OCI-LY3 (cell line): ENCODE data around the gene RFX7.

Source experiments
- H2AFZ ChIP-seq: fragments of 200-600, 300-600 bp; shearing (Covaris generic); 2 replicates; pipeline ENCODE4 v1.6.0; 2014; ENCODE audit warnings: antibody characterized with exemption, low read depth, low read length
- H3K27ac ChIP-seq: fragments of 200-600, 300-600 bp; sonication (generic); 2 replicates; pipeline ENCODE4 v1.5.1; 2014; ENCODE audit warnings: mild to moderate bottlenecking, low read length, moderate library complexity, mixed read lengths
- H3K27me3 ChIP-seq: fragments of 200-600, 300-600 bp; sonication (generic); 2 replicates; pipeline ENCODE4 v1.6.1; 2014; ENCODE audit warnings: low read depth, low read length, mixed read lengths
- H3K36me3 ChIP-seq: fragments of 200-600, 300-600 bp; sonication (generic); replicated peaks from 2 replicates; pipeline ENCODE3; 2014; ENCODE audit warnings: low read depth, low read length, mixed read lengths
- H3K4me1 ChIP-seq: fragments of 300-600, 200-600 bp; sonication (generic); 2 replicates; pipeline ENCODE4 v1.6.1; 2014; ENCODE audit warnings: low read length, mixed read lengths
- H3K4me2 ChIP-seq: fragments of 200-600, 300-600 bp; sonication (generic); 2 replicates; pipeline ENCODE4 v1.6.1; 2014; ENCODE audit warnings: low read length, mixed read lengths
- H3K4me3 ChIP-seq: fragments of 300-600, 200-600 bp; sonication (generic); 2 replicates; pipeline ENCODE4 v1.5.1; 2014; ENCODE audit warnings: antibody characterized with exemption, mild to moderate bottlenecking, low read length, moderate library complexity
- H3K79me2 ChIP-seq: fragments of 300-600, 200-600 bp; shearing (Covaris generic); 2 replicates; pipeline ENCODE4 v1.6.1; 2014; ENCODE audit warnings: mild to moderate bottlenecking, low read length, mixed read lengths
- H3K9ac ChIP-seq: fragments of 300-600, 200-600 bp; shearing (Covaris generic); 2 replicates; pipeline ENCODE4 v1.6.0; 2014; ENCODE audit warnings: mild to moderate bottlenecking, low read length, moderate library complexity
- H3K9me3 ChIP-seq: fragments of 200-600, 300-600 bp; shearing (Covaris generic); 2 replicates; pipeline ENCODE4 v1.6.1; 2014; ENCODE audit warnings: low read length, mixed read lengths; ENCODE audit not compliant: insufficient read depth
- H4K20me1 ChIP-seq: fragments of 200-600, 300-600 bp; sonication (generic); 2 replicates; pipeline ENCODE4 v1.6.1; 2016; ENCODE audit warnings: low read length, mixed read lengths; ENCODE audit not compliant: insufficient read depth
- EZH2phosphoT487 ChIP-seq: fragments of 200-600 bp; shearing (Covaris generic); IDR thresholded peaks from 2 replicates; pipeline ENCODE4 v1.6.1; 2018; ENCODE audit warnings: antibody characterized with exemption, mixed run types, low read depth
- TF ChIP-seq, protein P1 (sequence below): fragments of 200-600, 300-600 bp; sonication (generic); IDR thresholded peaks from 2 replicates; pipeline ENCODE4 v1.5.1; 2014; ENCODE audit warnings: antibody characterized with exemption, low read length, low read depth

RFX7 gene

DNA sequence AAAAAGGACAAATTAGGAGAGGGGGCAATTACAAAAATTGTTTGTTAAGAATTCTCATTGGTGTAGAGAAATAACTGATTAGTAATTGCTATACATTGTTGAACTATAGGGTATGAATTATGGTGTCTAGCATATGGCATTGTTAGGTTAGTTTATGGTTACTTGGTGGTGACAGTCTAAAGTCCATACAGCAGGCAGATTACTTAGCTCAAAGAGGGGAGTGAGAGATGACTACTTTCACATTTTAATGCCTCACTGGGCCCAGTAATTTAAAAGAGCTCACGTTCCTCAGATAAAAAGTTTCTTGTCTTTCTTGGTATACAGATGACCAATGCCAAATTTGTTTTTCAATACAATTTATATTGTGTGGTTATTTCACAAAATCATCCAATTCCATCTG lies 137.8 kb downstream of the RFX7 start:
- H3K27me3 ChIP-seq, result no peaks in the 10 kb centered on the region
- H3K9ac ChIP-seq, result no peak overlapping the region

DNA sequence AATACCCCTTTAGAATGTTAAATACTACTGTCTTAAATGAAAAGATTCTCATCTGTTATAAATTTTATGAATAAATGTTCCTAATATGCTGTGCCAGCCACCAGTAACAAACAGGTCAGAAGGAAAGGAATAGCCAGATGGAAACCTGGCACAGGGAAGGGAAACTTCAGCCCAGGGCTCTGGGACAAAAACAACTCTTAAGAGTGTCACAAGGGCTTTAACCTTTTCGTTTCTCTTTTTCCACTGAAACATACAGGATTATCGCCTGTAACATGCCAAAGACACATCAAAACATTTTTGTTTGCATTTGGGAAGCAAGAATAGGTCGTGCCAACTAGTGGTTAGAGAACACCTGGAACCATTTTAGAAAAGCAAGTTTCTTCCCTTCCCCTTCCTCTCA lies 141.2 kb downstream of the RFX7 start:
- Histone ChIP-seq H3K4me1 (no peaks in the 10 kb centered on the region), H3K9ac (no peak overlapping the region), H3K9me3 (no peaks in the 10 kb centered on the region), H3K27ac (no peak overlapping the region), H3K4me3 (no peak overlapping the region), H3K79me2 (no peaks in the 10 kb centered on the region), H4K20me1 (no peaks in the 10 kb centered on the region; the same call in 1 of the 2 replicates), H2AFZ (no peak overlapping the region), H3K4me2 (no peak overlapping the region), H3K36me3 (peaks cover 12% of the 10 kb centered on the region), H3K27me3 (no peaks in the 10 kb centered on the region)
- TF ChIP-seq, protein P1, sequence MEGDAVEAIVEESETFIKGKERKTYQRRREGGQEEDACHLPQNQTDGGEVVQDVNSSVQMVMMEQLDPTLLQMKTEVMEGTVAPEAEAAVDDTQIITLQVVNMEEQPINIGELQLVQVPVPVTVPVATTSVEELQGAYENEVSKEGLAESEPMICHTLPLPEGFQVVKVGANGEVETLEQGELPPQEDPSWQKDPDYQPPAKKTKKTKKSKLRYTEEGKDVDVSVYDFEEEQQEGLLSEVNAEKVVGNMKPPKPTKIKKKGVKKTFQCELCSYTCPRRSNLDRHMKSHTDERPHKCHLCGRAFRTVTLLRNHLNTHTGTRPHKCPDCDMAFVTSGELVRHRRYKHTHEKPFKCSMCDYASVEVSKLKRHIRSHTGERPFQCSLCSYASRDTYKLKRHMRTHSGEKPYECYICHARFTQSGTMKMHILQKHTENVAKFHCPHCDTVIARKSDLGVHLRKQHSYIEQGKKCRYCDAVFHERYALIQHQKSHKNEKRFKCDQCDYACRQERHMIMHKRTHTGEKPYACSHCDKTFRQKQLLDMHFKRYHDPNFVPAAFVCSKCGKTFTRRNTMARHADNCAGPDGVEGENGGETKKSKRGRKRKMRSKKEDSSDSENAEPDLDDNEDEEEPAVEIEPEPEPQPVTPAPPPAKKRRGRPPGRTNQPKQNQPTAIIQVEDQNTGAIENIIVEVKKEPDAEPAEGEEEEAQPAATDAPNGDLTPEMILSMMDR, result no peak
- TF ChIP-seq EZH2phosphoT487, result no peak

More for the DNA sequence above, 137.8 kb downstream of the RFX7 start:
- TF ChIP-seq EZH2phosphoT487, result no peak
- TF ChIP-seq, protein P1, result no peak
- Histone ChIP-seq H2AFZ (no peak overlapping the region), H3K79me2 (no peaks in the 10 kb centered on the region), H3K9me3 (no peaks in the 10 kb centered on the region), H3K27ac (no peak overlapping the region), H3K4me2 (no peak overlapping the region), H3K36me3 (peaks cover 6% of the 10 kb centered on the region), H4K20me1 (no peaks in the 10 kb centered on the region; the same call in 1 of the 2 replicates), H3K4me1 (no peaks in the 10 kb centered on the region), H3K4me3 (no peak overlapping the region)

DNA sequence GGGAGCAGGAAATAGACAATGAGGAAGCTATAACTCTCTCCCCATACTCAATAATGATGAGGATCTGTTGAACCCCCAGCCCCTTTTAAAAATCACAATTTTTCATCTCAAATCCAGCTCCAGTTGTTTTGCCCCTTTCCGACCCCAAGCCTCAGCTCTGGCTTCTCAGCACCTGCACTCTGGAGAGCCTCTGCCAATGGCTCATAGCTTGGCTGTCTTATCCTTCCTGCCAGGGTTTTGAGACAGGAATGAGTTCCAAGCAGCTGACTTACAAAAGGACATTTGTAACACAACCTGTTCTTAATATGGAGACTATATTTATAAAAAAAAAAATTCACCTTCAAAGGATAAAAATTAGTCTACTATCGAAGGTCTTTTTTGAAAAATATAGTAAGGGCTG lies 144.4 kb downstream of the RFX7 start:
- Histone ChIP-seq H2AFZ (no peak overlapping the region), H3K4me3 (no peak overlapping the region), H3K36me3 (peaks cover 37% of the 10 kb centered on the region), H3K79me2 (no peaks in the 10 kb centered on the region), H3K4me2 (no peak overlapping the region), H3K4me1 (no peaks in the 10 kb centered on the region), H3K27me3 (no peaks in the 10 kb centered on the region), H4K20me1 (no peaks in the 10 kb centered on the region), H3K27ac (no peak overlapping the region), H3K9ac (no peak overlapping the region), H3K9me3 (no peaks in the 10 kb centered on the region)
- no peak for TF ChIP-seq EZH2phosphoT487
- TF ChIP-seq, protein P1, result no peak

GRCh38 chr15:56098195-56098863 lies 145.3 kb downstream of the RFX7 start:
- no peaks in the 10 kb centered on the region for H3K9me3 ChIP-seq
- TF ChIP-seq EZH2phosphoT487, result no peak
- TF ChIP-seq, protein P1, result no peak
- H3K9ac ChIP-seq, result no peak overlapping the region
- H3K79me2 ChIP-seq, result no peaks in the 10 kb centered on the region
- no peaks in the 10 kb centered on the region for H3K27me3 ChIP-seq
- H4K20me1 ChIP-seq, result no peaks in the 10 kb centered on the region
- no peak overlapping the region for H2AFZ ChIP-seq
- H3K4me3 ChIP-seq, result no peak overlapping the region
- H3K27ac ChIP-seq, result no peak overlapping the region
- no peak overlapping the region for H3K4me2 ChIP-seq
- H3K4me1 ChIP-seq, result no peaks in the 10 kb centered on the region
- H3K36me3 ChIP-seq, result peaks cover 47% of the 10 kb centered on the region
